Suprapubic skin (tissue), 4 donors: ENCODE results near the gene HJV.

Experiments
- EP300 ChIP-seq: sonication (generic); formaldehyde crosslinking; IDR thresholded peaks from one replicate; pipeline ENCODE4 v1.6.1; 2017; ENCODE audit warnings: antibody characterized with exemption
- POLR2A ChIP-seq, 2 donors: fragments of 450-650 bp; IDR thresholded peaks; one replicate each; pipeline ENCODE4 v1.6.1; 2017; ENCODE audit warnings: antibody characterized with exemption in 2 of 2, mild to moderate bottlenecking in 2 of 2, moderate library complexity in 2 of 2
- POLR2AphosphoS5 ChIP-seq, 3 donors: sonication (generic); formaldehyde crosslinking; IDR thresholded peaks; one replicate each; pipeline ENCODE4 v1.6.1; 2017; ENCODE audit warnings: antibody characterized with exemption in 3 of 3
- TF ChIP-seq, protein P1 (sequence below), 2 donors: fragments of 200-600 bp in 1 of 2; fragments of 450-650 bp in 1 of 2; sonication (generic) in 1 of 2; IDR thresholded peaks; one replicate each; pipeline ENCODE4 v1.5.1; 2016 to 2019; ENCODE audit warnings: antibody characterized with exemption in 2 of 2, mild to moderate bottlenecking in 1 of 2, moderate library complexity in 1 of 2

GRCh38 chr1:145988773-145989172, 32.8 kb downstream of the HJV start:
- TF ChIP-seq, protein P1, sequence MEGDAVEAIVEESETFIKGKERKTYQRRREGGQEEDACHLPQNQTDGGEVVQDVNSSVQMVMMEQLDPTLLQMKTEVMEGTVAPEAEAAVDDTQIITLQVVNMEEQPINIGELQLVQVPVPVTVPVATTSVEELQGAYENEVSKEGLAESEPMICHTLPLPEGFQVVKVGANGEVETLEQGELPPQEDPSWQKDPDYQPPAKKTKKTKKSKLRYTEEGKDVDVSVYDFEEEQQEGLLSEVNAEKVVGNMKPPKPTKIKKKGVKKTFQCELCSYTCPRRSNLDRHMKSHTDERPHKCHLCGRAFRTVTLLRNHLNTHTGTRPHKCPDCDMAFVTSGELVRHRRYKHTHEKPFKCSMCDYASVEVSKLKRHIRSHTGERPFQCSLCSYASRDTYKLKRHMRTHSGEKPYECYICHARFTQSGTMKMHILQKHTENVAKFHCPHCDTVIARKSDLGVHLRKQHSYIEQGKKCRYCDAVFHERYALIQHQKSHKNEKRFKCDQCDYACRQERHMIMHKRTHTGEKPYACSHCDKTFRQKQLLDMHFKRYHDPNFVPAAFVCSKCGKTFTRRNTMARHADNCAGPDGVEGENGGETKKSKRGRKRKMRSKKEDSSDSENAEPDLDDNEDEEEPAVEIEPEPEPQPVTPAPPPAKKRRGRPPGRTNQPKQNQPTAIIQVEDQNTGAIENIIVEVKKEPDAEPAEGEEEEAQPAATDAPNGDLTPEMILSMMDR (IDR thresholded peaks at IDR 0.05): no peak
- TF ChIP-seq POLR2AphosphoS5 (IDR thresholded peaks at IDR 0.05) (no peak), EP300 (no peak), POLR2A (IDR thresholded peaks at IDR 0.05) (no peak)
